BJ (cell line): ENCODE measurements around the gene PALB2. TPM values are rescaled to one million over a fixed set of nuclear protein-coding genes. Genes with fewer than 3 reads are reported as not detected.

Experiments used
- CTCF ChIA-PET: fragments of 350-600 bp; formaldehyde crosslinking; extraction: SDS; loops from one replicate; lab custom pipeline; 2021; ENCODE audit warnings: antibody characterized with exemption, inconsistent platforms; lab: Yijun Ruan, JAX
- POLR2A ChIA-PET: fragments of 300-600 bp; sonication (Branson Sonifier 250); formaldehyde crosslinking; extraction: SDS; loops from one replicate; lab custom pipeline; 2021; ENCODE audit warnings: antibody characterized with exemption; lab: Charles Lee
- DNase-seq: peaks from one replicate; pipeline ENCODE4 v3.0.0-alpha.2; 2011; ENCODE audit warnings: low read depth
- H3K27me3 ChIP-seq: 2 replicates; pipeline ENCODE4 v1.6.0; 2011; ENCODE audit warnings: low read length; ENCODE audit not compliant: control insufficient read depth, insufficient read depth
- H3K36me3 ChIP-seq: 2 replicates; pipeline ENCODE4 v1.5.1; 2011; ENCODE audit warnings: low read length; ENCODE audit not compliant: control insufficient read depth, insufficient read depth
- H3K4me3 ChIP-seq: 2 replicates; pipeline ENCODE4 v1.5.1; 2011; ENCODE audit warnings: low read depth, mild to moderate bottlenecking, control low read depth, low read length
- polyA plus RNA-seq: library from polyadenylated mRNA; depleted of rRNA; stranded (reverse); fragments of >200 nt; gene quantifications from 2 replicates; pipeline ENCODE4 v1.2.3, GENCODE V29; 2011
- TF ChIP-seq, protein P1 (sequence below): IDR thresholded peaks from 2 replicates; pipeline ENCODE4 v1.5.1; 2011; ENCODE audit warnings: low read depth, mild to moderate bottlenecking, control low read depth, inconsistent platforms, low read length, moderate library complexity; ENCODE audit not compliant: insufficient read depth

Gene PALB2
- polyA plus RNA-seq, 1 experiment: 3.2 TPM

DNA sequence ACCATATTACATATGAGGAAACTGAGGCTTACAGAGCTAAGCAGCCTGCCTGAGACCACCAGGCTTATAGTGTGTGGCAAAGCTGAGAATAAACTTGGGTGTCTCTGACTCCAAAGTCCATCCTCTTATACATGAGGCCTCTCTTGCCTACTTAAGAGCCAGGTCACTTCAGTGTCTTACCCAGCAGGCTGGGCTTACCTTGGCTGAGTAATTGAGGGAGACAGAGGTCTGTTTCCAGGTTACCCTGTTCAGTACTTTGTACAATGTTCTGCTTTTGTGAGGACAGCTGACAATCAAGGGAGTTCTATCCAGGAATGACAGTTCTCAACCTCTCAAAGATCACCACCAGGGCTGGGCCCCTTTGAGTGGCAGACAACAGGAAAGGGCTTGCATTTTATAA lies 59.3 kb downstream of the PALB2 start:
- H3K36me3 ChIP-seq: peaks cover 15% of the 10 kb centered on the region
- no peak overlapping the region for H3K4me3 ChIP-seq
- no peak for DNase-seq
- no peaks in the 10 kb centered on the region for H3K27me3 ChIP-seq
- ChIA-PET POLR2A (no interaction called here), CTCF (interaction anchor here (2.1 kb wide), 1 partner anchor 24 kb away, joined by 6 read pairs; the partner anchor contains the start of genes EARS2 and UBFD1)
- TF ChIP-seq, protein P1, sequence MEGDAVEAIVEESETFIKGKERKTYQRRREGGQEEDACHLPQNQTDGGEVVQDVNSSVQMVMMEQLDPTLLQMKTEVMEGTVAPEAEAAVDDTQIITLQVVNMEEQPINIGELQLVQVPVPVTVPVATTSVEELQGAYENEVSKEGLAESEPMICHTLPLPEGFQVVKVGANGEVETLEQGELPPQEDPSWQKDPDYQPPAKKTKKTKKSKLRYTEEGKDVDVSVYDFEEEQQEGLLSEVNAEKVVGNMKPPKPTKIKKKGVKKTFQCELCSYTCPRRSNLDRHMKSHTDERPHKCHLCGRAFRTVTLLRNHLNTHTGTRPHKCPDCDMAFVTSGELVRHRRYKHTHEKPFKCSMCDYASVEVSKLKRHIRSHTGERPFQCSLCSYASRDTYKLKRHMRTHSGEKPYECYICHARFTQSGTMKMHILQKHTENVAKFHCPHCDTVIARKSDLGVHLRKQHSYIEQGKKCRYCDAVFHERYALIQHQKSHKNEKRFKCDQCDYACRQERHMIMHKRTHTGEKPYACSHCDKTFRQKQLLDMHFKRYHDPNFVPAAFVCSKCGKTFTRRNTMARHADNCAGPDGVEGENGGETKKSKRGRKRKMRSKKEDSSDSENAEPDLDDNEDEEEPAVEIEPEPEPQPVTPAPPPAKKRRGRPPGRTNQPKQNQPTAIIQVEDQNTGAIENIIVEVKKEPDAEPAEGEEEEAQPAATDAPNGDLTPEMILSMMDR: no peak

DNA sequence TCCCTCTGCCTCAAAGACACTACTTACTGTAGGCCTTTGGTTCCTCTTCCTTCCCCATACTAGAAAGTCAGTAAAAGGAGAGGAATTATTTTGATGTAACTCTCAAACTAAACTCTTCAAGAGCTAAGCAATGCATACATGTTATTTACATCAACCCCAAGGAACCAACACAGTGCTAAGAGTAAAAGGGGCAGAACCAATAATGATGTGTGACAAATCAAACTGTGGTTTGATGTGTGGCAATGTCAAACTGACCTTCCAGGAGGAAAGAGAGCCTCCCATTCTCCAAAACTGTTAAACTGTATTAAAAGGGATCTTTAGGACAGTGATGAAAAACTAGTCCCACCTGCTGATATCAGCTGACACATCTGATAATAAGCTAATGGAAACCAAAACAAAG lies 60.7 kb downstream of the PALB2 start:
- H3K27me3 ChIP-seq: no peaks in the 10 kb centered on the region
- POLR2A ChIA-PET: no interaction called here
- CTCF ChIA-PET: interaction anchor here (2.1 kb wide), 1 partner anchor 22 kb away, joined by 6 read pairs; the partner anchor contains the start of genes EARS2 and UBFD1

DNA sequence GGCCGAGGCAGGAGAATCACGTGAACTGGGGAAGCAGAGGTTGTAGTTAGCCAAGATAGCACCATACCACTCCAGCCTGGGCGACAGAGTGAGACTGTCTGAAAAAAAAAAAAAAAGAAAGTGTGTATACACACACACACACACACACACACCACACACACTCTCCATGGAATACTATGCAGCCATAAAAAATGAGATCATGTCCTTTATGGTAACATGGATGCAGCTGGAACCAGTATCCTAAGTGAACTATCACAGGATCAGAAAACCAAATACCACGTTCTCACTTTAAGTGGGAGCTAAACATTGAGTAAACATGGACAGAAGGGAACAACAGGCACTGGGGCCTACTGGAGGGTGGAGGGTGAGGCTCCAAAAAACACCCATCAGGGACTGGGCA lies 61.7 kb downstream of the PALB2 start:
- H3K4me3 ChIP-seq: no peak overlapping the region
- TF ChIP-seq, protein P1: no peak
- CTCF ChIA-PET: no interaction called here
- DNase-seq: no peak
- H3K36me3 ChIP-seq: peaks cover 11% of the 10 kb centered on the region
- POLR2A ChIA-PET: no interaction called here
- no peaks in the 10 kb centered on the region for H3K27me3 ChIP-seq

More for the DNA sequence above, 60.7 kb downstream of the PALB2 start:
- peaks cover 16% of the 10 kb centered on the region for H3K36me3 ChIP-seq
- DNase-seq: no peak
- no peak overlapping the region for H3K4me3 ChIP-seq
- TF ChIP-seq, protein P1: no peak

DNA sequence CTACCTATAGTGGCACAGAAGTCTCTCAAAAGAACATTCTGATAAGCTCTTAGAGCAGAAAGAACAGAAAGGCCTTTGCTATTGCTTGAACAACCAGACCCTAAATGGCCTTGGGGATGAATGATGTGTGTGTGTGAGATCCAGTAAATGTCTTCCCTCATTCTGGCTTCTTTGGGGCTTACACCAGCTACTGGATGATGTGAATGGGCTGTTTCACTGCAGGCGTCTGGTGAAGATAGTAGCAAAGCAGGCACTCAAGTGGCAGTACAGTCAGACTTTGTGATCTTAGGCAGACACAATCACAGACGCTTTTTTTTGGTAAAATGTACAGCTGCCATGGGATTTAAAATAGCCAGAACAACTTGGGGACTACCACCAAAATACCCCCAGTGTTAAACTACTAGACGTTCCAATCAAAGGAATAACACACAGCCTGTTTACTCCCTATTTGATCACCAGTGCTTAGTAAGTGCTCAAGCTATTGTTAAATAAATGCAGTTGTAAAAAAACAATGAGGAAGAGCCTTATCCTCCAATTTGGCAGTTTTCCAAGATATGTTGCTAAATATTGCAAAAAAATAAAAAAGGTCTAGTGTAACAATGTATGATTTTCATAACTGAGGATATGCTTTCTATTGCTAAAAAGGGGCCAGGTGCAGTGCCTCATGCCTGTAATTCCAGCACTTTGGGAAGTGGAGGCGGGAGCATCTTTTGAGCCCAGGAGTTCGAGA lies 62.8 kb downstream of the PALB2 start:
- Histone ChIP-seq H3K4me3 (no peak overlapping the region), H3K36me3 (peaks cover 12% of the 10 kb centered on the region), H3K27me3 (no peaks in the 10 kb centered on the region)
- POLR2A ChIA-PET: no interaction called here
- TF ChIP-seq, protein P1: no peak
- CTCF ChIA-PET: interaction anchor here (1.0 kb wide), 1 partner anchor 18 kb away, joined by 4 read pairs; the partner anchor contains the start of gene NDUFAB1
- DNase-seq: no peak

DNA sequence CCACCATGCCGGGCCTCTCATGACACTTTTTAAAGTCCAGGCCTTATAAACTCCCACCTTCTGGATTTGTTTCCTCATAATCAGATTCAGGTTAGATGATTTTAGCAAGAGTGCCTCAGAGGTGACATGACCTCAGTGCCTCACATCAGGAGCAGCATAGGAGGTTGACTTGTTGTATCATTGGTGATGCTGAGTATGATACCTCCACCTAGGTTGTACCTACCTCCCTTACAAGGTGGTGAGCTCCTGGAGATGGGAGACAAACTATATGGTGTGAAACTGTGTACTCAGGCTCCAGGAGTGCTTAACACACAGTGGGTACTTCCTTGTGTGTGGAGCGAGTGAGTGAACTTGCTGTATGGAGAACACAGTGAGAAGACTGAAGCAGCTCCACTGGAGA lies 63.6 kb downstream of the PALB2 start:
- H3K4me3 ChIP-seq: no peak overlapping the region
- H3K36me3 ChIP-seq: peaks cover 14% of the 10 kb centered on the region
- H3K27me3 ChIP-seq: no peaks in the 10 kb centered on the region
- POLR2A ChIA-PET: no interaction called here
- no peak for DNase-seq
- CTCF ChIA-PET: interaction anchor here (1.0 to 2.0 kb wide), 2 partner anchors 19 to 20 kb away, joined by 4 to 6 read pairs; partner anchors contain the start of genes EARS2, NDUFAB1 and UBFD1
- TF ChIP-seq, protein P1: no peak
